HG03025 (cell line): ENCODE measurements around the gene IL23R.
"Not testable (repeated sequence)": the region's sequence is repeated elsewhere in the genome, so short reads cannot be mapped to it uniquely, and the experiment has no call there.

Source experiments
- ATAC-seq: cut with Tn5 transposase; IDR thresholded peaks from one replicate; pipeline ENCODE4 v1.9.1; 2021; ENCODE audit warnings: mild to moderate bottlenecking, moderate library complexity; ENCODE audit not compliant: unreplicated experiment, low FRiP score

Gene IL23R

GRCh38 chr1:67147973-67148372, 18.3 kb upstream of the IL23R start:
- ATAC-seq, result not testable (repeated sequence)

DNA sequence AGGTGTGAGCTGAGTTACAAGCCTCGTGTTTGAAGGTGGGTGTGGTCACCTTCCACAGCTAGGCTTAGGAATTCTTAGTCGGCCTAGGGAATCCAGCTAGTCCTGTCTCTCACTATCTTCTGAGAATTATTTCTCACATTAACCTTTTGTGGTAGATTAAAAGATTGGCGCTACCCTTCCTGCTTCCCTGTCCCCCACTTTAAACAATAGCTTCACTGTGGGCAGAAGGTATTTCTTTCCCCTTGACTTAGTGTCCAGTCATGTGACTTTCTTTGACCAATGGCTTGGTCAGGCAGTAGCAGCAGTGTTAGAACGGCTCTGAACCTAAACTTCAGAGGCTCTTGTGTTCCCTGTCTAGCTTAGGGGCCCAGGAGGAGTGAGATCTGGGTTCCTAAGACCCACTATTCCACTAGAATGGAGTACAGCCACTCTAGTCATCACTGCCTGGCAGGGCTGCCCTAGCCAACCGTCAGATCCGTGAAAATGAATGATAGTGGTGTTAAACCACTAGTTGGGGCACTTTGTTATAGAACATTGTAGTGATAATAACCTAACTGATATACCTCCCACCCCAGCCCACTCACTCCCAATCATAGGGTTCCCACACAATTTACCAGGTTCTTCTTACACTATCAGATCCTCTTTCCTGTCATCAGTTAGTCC, 17.6 kb upstream of the IL23R start:
- peak; percentile 22 for ATAC-seq

GRCh38 chr1:67149179-67149770, 17.0 kb upstream of the IL23R start:
- peak; percentile 88 for ATAC-seq

GRCh38 chr1:67150931-67151330, 15.3 kb upstream of the IL23R start:
- no peak for ATAC-seq

DNA sequence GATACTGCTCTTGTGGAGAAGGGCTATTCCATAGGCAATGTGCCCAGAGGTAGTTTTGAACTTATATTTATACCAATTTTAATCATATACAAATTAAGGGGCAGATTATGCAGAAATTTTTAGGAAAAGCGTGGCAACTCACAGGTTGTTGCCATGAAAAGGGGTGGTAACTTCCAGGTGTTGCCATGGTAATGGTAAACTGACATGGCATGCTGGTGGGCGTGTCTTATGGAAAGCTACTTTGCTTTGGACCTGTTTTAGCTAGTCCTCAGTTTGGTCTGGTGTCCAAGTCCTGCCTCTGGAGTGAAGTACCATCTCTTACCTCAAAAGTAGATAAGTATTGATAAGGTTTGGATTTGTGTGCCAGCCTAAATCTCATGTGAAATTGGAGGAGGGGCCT, 7.9 kb upstream of the IL23R start:
- no peak for ATAC-seq

DNA sequence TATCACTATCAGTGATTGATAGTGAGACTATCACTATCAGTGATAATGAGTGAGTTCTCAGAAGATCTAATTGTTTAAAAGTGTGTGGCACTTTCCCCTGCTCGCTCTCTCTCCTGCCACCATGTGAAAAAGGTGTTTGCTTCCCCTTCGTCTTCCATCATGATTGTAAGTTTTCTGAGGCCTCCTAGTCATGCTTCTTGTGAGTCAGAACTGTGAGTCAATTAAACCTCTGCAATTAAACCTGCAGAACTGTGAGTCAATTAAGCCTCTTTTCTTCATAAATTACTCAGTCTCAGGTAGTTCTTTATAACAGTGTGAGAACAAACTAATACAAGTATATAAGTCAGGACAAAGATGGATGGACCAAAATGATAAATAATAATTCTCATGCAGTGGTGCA, 7.0 kb upstream of the IL23R start:
- ATAC-seq, result no peak

- ATAC-seq, result no peak
Observed at GRCh38 chr1:67162954-67163353, 3.3 kb upstream of the IL23R start.

DNA sequence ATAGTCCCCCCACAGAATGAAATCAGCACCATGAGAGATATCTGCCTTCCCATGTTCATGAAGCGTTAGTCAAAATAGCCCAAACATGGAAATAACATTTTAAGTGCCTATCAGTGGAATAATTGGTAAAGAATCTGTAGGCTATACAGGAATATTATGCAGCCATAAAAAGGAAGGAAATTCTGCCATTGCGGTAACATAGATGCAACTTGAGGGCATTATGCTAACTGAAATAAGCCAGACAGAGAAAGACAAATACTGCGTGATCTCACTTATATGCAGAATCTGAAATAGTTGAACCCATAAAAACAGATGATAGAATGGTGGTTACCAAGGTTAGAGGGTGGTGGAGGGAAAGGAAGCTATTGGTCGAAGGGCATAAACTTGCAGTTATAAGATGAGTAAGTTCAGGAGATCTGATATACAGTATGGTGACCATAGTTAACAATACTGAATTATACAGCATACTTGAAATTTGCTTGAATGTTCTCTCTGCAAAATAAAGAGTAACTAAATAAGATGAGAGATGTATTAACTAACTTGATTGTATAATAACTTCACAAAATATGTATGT, 699 bp upstream of the IL23R start:
- ATAC-seq, result no peak

DNA sequence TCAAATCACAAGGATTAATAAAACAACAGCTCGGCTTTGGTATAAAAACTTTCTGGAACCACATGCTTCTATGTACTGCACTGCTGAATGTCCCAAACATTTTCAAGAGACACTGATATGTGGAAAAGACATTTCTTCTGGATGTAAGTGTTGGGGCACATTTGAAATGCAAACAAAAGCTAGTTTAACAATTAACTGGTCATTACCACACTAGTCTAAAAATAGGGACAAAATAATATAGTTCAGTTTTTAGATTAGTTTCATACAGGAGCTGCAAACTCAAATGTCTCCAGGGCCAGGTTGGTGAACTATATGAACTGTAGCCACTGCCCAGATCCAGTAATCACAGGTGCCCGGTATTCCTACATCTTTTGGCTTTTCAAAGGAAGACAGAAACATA, 3.2 kb downstream of the IL23R start:
- no peak for ATAC-seq

GRCh38 chr1:67169932-67170331, 3.7 kb downstream of the IL23R start:
- ATAC-seq, result no peak

DNA sequence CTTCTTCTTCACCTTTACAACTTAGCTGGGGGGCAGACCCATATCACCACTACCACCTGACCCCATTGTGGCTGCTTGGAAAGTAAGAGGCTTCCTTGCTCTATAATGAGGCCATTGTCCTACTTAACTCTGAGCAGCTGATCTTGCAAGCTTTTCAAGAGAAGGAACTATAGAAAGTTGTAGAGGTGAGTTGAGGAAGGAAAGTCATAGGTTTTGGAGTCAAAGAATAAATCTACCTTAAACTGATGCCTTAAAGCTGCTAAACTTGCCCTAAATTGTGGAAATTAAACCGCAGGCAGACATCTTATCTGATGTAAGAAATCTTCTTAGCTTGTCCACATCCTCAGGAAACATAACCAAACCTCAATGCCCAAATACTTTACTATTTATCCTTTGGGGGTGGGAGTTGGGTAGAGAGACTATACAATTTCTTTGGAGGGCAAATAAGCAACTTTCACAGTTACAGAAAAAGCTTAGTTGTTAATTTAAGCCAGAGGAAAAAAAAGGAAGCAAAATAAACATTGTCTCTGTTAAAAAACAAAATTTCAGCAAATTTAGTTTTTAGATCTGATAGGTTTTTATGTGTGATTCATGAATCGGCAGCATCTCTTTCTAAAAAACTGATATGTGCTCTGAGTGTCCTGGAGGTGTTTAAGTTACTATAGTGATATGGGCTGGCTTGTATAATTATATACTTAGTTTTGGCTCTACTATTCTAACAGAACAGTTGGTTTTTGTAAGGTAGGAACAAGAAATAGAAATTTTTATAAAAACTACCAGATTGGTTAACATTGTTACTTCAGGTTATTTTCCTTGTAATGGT, 4.7 kb downstream of the IL23R start:
- ATAC-seq, result no peak

GRCh38 chr1:67171574-67171955, 5.3 kb downstream of the IL23R start:
- no peak for ATAC-seq

DNA sequence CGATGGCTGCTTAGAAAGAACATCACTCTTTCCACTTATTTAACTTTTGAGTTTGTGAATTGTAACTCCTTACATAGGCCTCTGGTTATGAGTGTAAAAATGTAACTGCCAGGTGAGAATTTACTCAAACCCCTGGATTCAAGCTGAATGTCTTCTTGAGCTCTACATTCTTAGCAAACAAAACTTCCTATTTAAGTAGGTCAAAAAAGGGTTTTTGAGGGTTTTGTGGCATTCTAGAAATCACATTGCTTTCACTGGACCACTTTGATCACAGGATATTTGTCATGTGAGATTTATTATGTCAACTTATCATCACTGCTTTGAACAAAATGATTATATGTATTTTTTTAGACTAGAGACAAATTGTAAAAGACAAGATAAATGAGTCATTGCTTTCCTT, 5.7 kb downstream of the IL23R start:
- no peak for ATAC-seq

GRCh38 chr1:67173988-67174387, 7.7 kb downstream of the IL23R start:
- ATAC-seq, result no peak

DNA sequence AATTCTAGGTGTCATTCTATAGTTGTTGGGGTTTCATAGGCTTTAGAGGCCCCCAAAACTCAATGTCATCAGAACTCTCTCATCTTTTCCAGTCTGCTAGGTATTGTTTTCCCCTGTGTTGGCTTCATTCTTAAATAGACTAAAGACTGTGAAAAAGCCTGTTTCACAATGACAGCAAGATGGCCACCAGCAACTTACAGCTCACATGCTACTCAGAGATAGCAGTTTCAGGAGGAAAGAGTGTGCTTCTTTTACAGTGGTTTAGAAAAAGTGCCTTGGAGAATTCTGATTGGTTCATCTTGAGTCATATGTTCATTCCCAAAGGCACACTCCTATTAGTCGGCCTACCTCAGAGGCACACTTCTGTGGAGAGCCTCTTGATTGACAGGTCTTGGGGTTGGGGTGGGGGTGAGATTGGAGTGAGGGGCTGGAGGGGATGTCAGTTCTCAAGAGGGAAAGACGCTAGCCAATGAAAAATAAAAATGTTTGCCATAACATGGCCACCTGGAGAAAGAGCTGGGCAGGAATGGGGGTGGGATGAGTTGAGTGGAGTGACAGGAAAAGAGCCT, 8.5 kb downstream of the IL23R start:
- no peak for ATAC-seq

GRCh38 chr1:67175530-67176087, 9.4 kb downstream of the IL23R start:
- no peak for ATAC-seq

GRCh38 chr1:67184838-67185421, 18.7 kb downstream of the IL23R start:
- ATAC-seq, result no peak

GRCh38 chr1:67188137-67188536, 21.9 kb downstream of the IL23R start:
- ATAC-seq, result no peak

DNA sequence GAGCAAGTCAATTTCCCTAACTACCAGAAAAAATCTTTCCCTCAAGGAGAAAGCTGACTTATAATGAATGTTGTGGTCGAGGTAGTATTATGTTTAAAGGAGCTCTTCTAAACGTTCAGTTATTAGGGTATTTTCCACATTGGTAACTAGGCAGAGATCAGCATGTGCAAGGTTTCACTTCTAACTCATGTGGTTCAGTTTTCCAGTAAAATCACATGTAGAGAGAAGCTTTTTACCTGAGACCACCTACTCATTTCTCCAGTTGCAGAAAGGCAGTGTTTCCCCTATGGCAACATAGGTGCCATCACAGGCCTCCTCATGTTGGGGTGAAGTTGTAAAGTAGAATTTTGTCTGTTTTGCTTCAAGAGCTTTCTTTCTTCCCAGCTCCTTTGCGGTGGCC, 23.7 kb downstream of the IL23R start:
- ATAC-seq, result no peak

DNA sequence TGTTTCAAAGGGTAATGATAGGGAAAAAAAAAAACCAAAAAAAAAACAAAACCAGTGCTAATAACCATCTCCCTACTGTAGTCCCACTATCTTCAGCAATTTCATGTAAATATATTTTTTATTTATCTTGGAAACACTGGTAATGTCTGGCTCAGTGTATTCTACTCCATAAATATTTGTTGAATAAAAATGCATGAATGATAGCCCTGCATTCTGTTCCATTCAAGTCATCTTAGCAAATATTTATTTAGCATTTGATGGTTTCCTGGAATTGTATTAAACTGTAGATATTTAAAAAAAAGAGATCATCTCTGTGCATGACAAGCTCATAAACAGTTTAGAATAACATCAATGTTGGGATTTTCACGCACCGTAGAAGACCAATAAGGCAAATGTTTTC, 24.2 kb downstream of the IL23R start:
- ATAC-seq, result no peak
